HepG2 (cell line): ENCODE data around the gene ZFP36L2. TPM values are rescaled to one million over a fixed set of nuclear protein-coding genes. Genes with fewer than 3 reads are reported as not detected.

Experiments used
- BCL6 ChIP-seq: IDR thresholded peaks from 2 replicates; pipeline ENCODE4 v1.6.1; 2016; ENCODE audit warnings: missing genetic modification reagents, missing compliant biosample characterization
- CAMTA2 ChIP-seq: sonication (generic); formaldehyde crosslinking; IDR thresholded peaks from 2 replicates; pipeline ENCODE4 v1.4.0; 2020; ENCODE audit warnings: mild to moderate bottlenecking, missing genetic modification reagents, borderline replicate concordance
- CEBPB ChIP-seq: IDR thresholded peaks from 2 replicates; pipeline ENCODE4 v1.6.1; 2011; ENCODE audit warnings: low read depth, low read length, improper control_type of control experiment, borderline replicate concordance
- KLF9 ChIP-seq: IDR thresholded peaks from 2 replicates; pipeline ENCODE4 v1.6.1; 2016; ENCODE audit warnings: low read depth
- MAX ChIP-seq: IDR thresholded peaks from 2 replicates; pipeline ENCODE4 v1.6.1; 2012; ENCODE audit warnings: inconsistent platforms
- MIXL1 ChIP-seq: IDR thresholded peaks from 2 replicates; pipeline ENCODE4 v1.6.1; 2016
- NONO ChIP-seq, 2 experiments: fragments of 450-650 bp in 1 of 2; sonication (generic) in 1 of 2; formaldehyde crosslinking in 1 of 2; IDR thresholded peaks in 1 of 2; conservative IDR thresholded peaks in 1 of 2; 2 replicates each; pipeline versions ENCODE4 v1.6.1 to v1.8.0; 2017 to 2022; ENCODE audit warnings: mild to moderate bottlenecking in 1 of 2, missing genetic modification reagents in 1 of 2, moderate library complexity in 1 of 2
- ZNF414 ChIP-seq: sonication (generic); formaldehyde crosslinking; IDR thresholded peaks from 2 replicates; pipeline ENCODE4 v1.5.0; 2020; ENCODE audit warnings: missing genetic modification reagents
- ZNF687 ChIP-seq: sonication (generic); formaldehyde crosslinking; IDR thresholded peaks from 2 replicates; pipeline ENCODE4 v1.5.1; 2020; ENCODE audit warnings: mild to moderate bottlenecking, missing genetic modification reagents, moderate library complexity
- polyA plus RNA-seq, 8 experiments: library from polyadenylated mRNA; depleted of rRNA in 3 of 8; stranded (reverse) in 7 of 8; unstranded in 1 of 8; fragments of >200 nt; fragmentation: Illumina TruSeq in 4 of 8; extraction: Trizol in 4 of 8; gene quantifications; 2 replicates each; pipeline versions ENCODE4 v1.2.1 to v1.2.3, GENCODE V29; 2011 to 2016; ENCODE audit warnings: low read depth in 4 of 8, missing spikeins in 1 of 8, mixed read lengths in 1 of 8; ENCODE audit not compliant: insufficient read depth in 1 of 8
- total RNA-seq, 5 experiments: library from RNA; depleted of rRNA; stranded (reverse); fragments of >200 nt; fragmentation: Illumina TruSeq; extraction: Trizol; gene quantifications; 2 replicates each; pipeline ENCODE4 v1.2.3, GENCODE V29; 2016; ENCODE audit warnings: low read depth in 1 of 5

Gene ZFP36L2
- total and polyA plus RNA-seq, 2 of the 13 experiments (the other 11 are each of a cell fraction or from before 2014, with no cell fraction given), result 11.2 to 21.8 TPM

- TF ChIP-seq ZNF687 (peak; percentile 44), CAMTA2 (CRISPR knock-in tag) (0 out of 2 replicates have a peak, but pooled peaks have one; percentile 23), MIXL1 (CRISPR knock-in tag) (no peak), MAX (0 out of 2 replicates have a peak, but pooled peaks have one; percentile 31), CEBPB (peak; percentile 72; the same call in 1 of the 2 replicates), BCL6 (peak; percentile 51; the same call in 1 of the 2 replicates), KLF9 (CRISPR knock-in tag) (no peak), NONO (IDR thresholded peaks at IDR 0.05) (no peak), NONO (CRISPR knock-in tag; conservative IDR thresholded peaks at IDR 0.05) (no peak), ZNF414 (CRISPR knock-in tag) (no peak)
These were observed 13.5 kb downstream of the ZFP36L2 start (continued) for GRCh38 chr2:43212931-43213330.
